ENCODE data around the gene ITGA3.

ITGA3 gene

GRCh38 chr17:50094753-50095619 is 39.1 kb downstream of the ITGA3 start, which contains the start of gene PDK2:
PDK2 (plus strand) TSS chr17:50095351; CDS start chr17:50095436, 85 bp downstream.
- peak; percentile 97 for DNase-seq (ENCODE audit: low read depth)

DNA sequence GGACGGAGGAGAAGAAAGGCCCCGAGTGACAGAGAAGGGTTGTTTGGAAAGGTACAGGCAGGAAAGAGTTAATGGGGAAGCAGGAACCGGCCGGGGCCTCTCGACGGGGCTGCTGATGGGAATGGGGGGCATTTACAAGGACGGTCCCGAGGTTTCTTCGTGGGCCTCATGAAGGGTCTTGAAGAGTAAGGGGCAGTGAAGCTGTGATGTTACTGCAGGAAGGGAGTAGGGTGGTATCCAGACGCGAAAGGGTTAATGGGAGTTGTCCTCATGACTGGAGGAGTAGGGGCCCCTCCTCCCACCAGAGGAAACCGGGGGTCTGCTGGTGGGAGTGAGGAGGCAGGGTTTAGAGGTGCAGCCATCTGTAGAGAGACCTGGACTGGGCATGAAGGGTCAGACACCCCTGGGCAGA is 39.7 kb downstream of the ITGA3 start:
- DNase-seq (ENCODE audit: low read depth): no peak

- DNase-seq (ENCODE audit: low read depth): no peak
Observed at GRCh38 chr17:50096092-50096491, 40.2 kb downstream of the ITGA3 start.

DNA sequence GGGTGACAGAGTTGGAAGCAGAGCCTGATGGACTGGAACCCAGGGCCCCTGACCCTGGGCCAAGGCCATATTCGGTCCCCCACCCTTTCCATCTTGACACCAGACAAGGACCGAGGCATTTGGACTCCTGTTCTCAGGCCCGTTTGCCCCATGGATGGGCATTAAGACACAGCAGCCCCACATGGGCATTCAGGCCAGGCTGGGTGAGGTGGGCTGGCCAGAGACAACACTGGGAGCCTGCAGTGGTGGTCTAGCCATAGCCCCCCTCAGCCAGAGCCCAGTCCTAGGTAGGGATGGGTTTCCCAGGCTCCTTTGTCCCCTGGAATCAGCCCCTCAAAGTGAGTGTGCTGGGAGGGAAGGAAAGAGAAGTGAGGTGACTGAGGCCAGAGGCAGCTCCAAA is 40.8 kb downstream of the ITGA3 start:
- DNase-seq (ENCODE audit: low read depth): no peak

DNA sequence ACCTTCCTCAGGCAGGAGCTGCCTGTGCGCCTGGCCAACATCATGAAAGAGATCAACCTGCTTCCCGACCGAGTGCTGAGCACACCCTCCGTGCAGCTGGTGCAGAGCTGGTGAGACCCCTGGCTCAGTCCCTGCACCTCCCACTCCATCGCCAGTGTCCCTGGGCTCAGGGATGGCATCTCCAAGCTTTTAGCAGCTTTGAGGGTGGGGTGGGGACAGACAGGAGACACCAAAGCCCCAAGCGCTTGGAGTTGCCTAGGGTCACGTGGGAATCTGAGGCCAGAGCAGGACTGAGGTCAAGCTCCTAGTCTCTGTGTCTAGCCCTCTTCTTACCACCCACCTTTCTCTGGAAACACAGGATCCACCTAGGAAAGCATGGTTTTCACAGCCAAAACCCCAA is 41.5 kb downstream of the ITGA3 start:
- DNase-seq (ENCODE audit: low read depth): no peak

- DNase-seq (ENCODE audit: low read depth): no peak
Observed at GRCh38 chr17:50097926-50098325, 42.0 kb downstream of the ITGA3 start.

- no peak for DNase-seq (ENCODE audit: low read depth)
Observed at GRCh38 chr17:50098583-50098982, 42.7 kb downstream of the ITGA3 start.

DNA sequence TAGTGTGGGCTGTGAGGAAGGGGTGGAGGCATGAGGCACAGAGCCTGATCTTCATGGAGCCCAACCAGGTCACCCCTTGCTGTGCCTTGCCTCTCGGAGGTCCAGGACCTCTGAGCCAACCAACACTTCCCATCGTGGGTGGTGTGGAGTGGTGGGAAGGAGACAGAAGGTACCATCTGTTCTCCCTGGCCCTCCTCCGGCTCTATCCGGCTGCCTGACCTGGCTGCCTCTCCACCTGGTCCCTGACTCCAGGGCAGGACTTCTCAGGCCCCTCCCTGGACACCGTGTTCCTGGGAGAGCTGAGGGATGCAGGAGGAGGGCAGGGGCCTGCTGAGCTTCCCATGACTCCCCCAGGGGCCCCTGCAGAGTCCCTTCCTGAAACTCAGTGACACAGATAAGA is 43.1 kb downstream of the ITGA3 start:
- no peak for DNase-seq (ENCODE audit: low read depth)

- no peak for DNase-seq (ENCODE audit: low read depth)
Observed at GRCh38 chr17:50100480-50100883, 44.6 kb downstream of the ITGA3 start.

DNA sequence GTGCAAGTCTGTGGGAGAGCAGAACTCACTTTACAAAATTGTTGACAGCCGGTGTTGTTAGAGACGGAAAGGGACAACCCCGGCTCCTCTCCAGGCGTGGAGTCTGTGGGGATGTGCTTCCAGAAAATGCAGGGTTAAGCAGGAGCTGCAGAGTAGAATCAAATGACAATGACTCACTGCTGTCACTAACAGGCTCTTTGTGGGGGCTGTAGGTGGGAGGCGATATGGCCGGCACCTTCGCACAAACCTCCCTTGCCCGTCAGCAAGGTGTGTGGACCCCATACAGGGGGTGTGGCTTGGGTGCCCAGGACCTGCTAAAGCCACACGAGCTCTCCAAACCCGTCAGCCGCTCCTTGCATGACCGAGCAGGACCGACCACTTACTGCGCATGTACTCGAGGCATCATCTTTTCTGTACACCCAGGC is 45.0 kb downstream of the ITGA3 start:
- DNase-seq (ENCODE audit: low read depth): no peak

- DNase-seq (ENCODE audit: low read depth): no peak
Observed at GRCh38 chr17:50101346-50102163, 45.6 kb downstream of the ITGA3 start.

DNA sequence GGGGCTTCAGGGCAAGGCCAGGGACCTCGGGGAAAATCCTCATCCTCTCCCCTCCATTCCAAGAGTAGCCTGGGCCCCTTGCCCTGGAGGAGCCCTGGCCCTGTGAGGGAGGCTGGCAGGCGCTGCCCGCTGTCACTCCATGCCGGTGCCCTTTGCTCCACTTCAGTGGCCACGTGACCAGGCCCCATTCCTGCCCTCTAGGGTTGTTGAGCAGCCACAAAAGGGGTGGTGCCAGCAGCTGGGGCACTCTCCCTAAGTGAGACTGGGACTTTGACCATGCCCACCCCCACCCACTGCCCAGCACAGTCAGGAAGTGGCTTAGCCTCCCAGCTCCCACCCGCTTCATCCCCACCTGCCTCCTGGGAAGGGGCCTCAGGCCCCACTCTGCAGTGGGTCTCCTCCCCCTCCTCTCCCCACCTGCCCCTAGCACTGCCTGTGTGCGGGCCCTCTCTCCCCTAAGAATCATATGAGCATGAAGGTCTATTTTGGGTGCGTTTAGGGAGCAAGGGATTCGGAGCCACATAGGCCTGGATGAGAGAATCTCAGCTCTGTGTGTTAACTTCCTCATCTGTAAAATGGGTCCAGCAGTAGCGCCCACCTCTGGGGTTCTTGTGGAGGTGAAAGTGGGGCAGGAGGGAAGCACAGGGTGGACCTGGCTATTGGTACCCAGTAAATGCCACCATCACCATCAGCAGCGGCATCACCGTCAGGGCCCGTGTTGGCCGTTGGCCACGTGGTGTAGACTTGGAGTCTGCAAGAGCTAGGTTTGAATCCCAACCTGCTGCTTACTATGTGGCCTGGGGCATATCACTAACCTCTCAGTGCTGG is 46.5 kb downstream of the ITGA3 start:
- DNase-seq (ENCODE audit: low read depth): no peak

- DNase-seq (ENCODE audit: low read depth): no peak
Observed at GRCh38 chr17:50103252-50103651, 47.3 kb downstream of the ITGA3 start.

- DNase-seq (ENCODE audit: low read depth): no peak
Observed at GRCh38 chr17:50103941-50104340, 48.0 kb downstream of the ITGA3 start.

- DNase-seq (ENCODE audit: low read depth): no peak
Observed at GRCh38 chr17:50105811-50106210, 49.9 kb downstream of the ITGA3 start.

DNA sequence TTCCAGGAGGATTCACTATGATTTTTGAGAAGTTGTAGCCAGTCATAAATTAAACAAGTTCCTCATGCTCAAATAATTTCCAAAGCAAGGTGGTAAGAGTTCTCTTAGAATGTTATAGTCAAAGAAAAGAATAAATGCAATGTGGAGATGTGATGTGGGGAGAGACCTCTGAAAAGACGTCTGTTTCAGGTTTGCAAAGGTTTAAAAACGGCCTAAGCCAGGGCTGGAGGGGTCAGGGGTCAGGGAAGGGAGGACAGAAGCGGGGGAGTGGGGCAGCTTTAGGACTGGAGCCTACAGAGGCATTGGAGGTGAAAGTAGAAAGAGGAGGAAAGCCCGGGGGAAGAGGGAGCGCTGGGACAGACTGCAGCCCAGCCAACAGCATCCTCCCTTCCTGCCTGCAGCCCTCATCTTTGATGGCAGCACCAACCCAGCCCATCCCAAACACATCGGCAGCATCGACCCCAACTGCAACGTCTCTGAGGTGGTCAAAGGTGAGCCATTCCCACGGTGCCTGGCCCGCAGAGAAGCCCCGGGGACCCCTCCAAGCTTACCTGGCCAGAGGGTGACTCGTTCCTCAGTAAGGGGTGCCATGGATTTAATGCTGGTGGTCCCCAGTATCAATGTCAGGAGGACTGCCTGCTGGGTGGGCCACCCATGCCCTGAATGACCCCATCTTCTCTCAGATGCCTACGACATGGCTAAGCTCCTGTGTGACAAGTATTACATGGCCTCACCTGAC is 50.7 kb downstream of the ITGA3 start:
- no peak for DNase-seq (ENCODE audit: low read depth)

GRCh38 chr17:50107790-50108414 is 52.0 kb downstream of the ITGA3 start:
- DNase-seq (ENCODE audit: low read depth): peak; percentile 70

DNA sequence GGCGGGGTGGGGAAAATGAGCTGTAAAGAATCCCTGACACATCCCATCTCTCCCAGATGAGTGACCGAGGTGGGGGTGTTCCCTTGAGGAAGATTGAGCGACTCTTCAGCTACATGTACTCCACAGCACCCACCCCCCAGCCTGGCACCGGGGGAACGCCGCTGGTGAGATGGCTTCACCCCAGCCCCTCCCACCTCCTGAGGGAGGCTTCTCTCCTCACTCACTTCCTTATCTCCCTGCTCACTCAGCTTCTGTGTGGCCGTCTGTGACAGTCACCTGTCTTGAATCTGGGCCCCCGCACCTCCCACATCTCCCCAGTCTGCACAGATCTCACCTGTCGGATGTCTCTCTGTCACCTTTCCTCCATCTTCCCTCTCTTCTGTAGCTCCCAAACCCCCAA is 52.6 kb downstream of the ITGA3 start:
- DNase-seq (ENCODE audit: low read depth): no peak

DNA sequence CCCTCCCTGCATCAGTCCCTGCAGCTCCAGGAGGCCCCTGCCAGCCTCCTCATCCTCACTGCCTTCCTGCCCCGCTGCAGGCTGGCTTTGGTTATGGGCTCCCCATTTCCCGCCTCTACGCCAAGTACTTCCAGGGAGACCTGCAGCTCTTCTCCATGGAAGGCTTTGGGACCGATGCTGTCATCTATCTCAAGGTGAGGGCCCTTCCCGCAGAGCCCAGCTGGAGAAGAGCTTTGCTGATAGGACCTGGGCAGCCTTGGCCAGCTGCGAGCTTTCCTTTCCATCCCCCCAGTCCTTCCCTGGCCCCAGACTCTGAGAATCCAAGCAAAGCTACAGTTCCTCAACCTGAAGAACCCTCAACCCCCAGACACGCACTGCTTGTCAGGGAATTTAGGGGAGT is 53.3 kb downstream of the ITGA3 start:
- DNase-seq (ENCODE audit: low read depth): no peak

DNA sequence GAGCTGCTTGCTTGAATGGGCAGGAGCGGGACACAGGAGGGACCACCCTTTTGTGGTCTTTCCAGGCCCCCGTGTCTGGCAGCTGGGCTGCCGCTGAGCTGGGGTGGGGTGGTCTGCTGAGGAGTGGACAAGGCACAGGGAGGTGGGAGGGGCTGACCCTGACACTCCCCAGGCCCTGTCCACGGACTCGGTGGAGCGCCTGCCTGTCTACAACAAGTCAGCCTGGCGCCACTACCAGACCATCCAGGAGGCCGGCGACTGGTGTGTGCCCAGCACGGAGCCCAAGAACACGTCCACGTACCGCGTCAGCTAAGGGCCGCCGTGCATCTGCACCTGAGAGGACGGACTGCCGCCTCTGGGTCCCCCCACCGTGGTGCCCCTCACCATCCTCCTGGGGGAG is 53.9 kb downstream of the ITGA3 start:
- DNase-seq (ENCODE audit: low read depth): no peak
